H1 (cell line): ENCODE data around the gene BRAT1. TPM values are rescaled to one million over a fixed set of nuclear protein-coding genes. Genes with fewer than 3 reads are reported as not detected.

Source experiments
- CTCF ChIA-PET: fragments of 300-600 bp; sonication (Branson Sonifier 250); formaldehyde crosslinking; loops from one replicate; lab custom pipeline; 2021; ENCODE audit not compliant: partially characterized antibody; lab: Charles Lee
- POLR2A ChIA-PET: fragments of 300-600 bp; sonication (Branson Sonifier 250); formaldehyde crosslinking; loops from one replicate; lab custom pipeline; 2021; ENCODE audit warnings: inconsistent platforms; ENCODE audit not compliant: partially characterized antibody; lab: Charles Lee
- DNase-seq, 2 experiments: peaks; one replicate each; pipeline versions ENCODE4 v3.0.0 to v3.0.0-alpha.2; 2010 to 2022; ENCODE audit warnings: low spot score in 2 of 2, low read depth in 1 of 2, mixed read lengths in 1 of 2
- FAIRE-seq: peaks from 2 replicates; lab custom pipeline; 2011; peaks lifted over from hg19 to GRCh38; lab: Jason Lieb, UNC
- H2AFZ ChIP-seq: 2 replicates; pipeline ENCODE4 v1.8.1; 2012; ENCODE audit warnings: low read length, inconsistent platforms
- H2AK5ac ChIP-seq: 2 replicates; pipeline ENCODE4 v1.6.1; 2013; ENCODE audit warnings: low read depth, low read length
- H2BK120ac ChIP-seq: replicated peaks from 2 replicates; pipeline ENCODE3; 2013; ENCODE audit warnings: low read depth, low read length, inconsistent platforms
- H2BK12ac ChIP-seq: 2 replicates; pipeline ENCODE4 v1.6.1; 2013; ENCODE audit warnings: low read depth, low read length
- H2BK15ac ChIP-seq: 2 replicates; pipeline ENCODE4 v1.6.1; 2013; ENCODE audit warnings: low read length
- H2BK20ac ChIP-seq: 2 replicates; pipeline ENCODE4 v1.6.1; 2013; ENCODE audit warnings: low read length
- H2BK5ac ChIP-seq: 2 replicates; pipeline ENCODE4 v1.6.1; 2013; ENCODE audit warnings: low read depth, low read length
- H3K14ac ChIP-seq: 2 replicates; pipeline ENCODE4 v1.6.1; 2013; ENCODE audit warnings: inconsistent platforms; ENCODE audit not compliant: insufficient read length
- H3K18ac ChIP-seq: 2 replicates; pipeline ENCODE4 v1.6.1; 2013; ENCODE audit warnings: low read length; ENCODE audit errors: extremely low read depth
- H3K23ac ChIP-seq: 2 replicates; pipeline ENCODE4 v1.6.1; 2013; ENCODE audit warnings: inconsistent platforms; ENCODE audit not compliant: insufficient read length
- H3K23me2 ChIP-seq: 2 replicates; pipeline ENCODE4 v1.6.1; 2013; ENCODE audit warnings: low read depth, low read length
- H3K27ac ChIP-seq: 2 replicates; pipeline ENCODE4 v1.6.1; 2011; ENCODE audit warnings: low read depth, low read length, inconsistent platforms
- H3K27me3 ChIP-seq, 4 experiments: replicated peaks in 1 of 4; 1 replicate in 1 of 4; 2 replicates in 3 of 4; pipeline versions ENCODE4 v1.6.1 to v1.8.1; 2011 to 2013; ENCODE audit warnings: low read length in 3 of 4, mild to moderate bottlenecking in 3 of 4, inconsistent platforms in 2 of 4, mixed read lengths in 2 of 4, moderate library complexity in 1 of 4; ENCODE audit not compliant: control insufficient read depth in 3 of 4, insufficient read depth in 3 of 4; ENCODE audit errors: extremely low read depth in 1 of 4
- H3K36me3 ChIP-seq, 4 experiments: 2 replicates each; pipeline versions ENCODE4 v1.6.1 to v1.8.1; 2011 to 2013; ENCODE audit warnings: mild to moderate bottlenecking in 4 of 4, low read length in 3 of 4, moderate library complexity in 2 of 4, control low read depth in 1 of 4, inconsistent platforms in 1 of 4; ENCODE audit not compliant: insufficient read depth in 4 of 4, control insufficient read depth in 2 of 4
- H3K4ac ChIP-seq: replicated peaks from 2 replicates; pipeline ENCODE3; 2013; ENCODE audit warnings: low read length, low read depth, mixed read lengths, inconsistent platforms; ENCODE audit not compliant: insufficient read length
- H3K4me1 ChIP-seq, 4 experiments: replicated peaks in 1 of 4; 1 replicate in 1 of 4; 2 replicates in 3 of 4; pipeline versions ENCODE4 v1.6.1 to v1.8.1; 2011 to 2013; ENCODE audit warnings: low read length in 3 of 4, inconsistent platforms in 2 of 4, mixed read lengths in 1 of 4; ENCODE audit not compliant: insufficient read depth in 4 of 4, control insufficient read depth in 3 of 4
- H3K4me2 ChIP-seq, 2 experiments: 2 replicates each; pipeline versions ENCODE4 v1.6.1 to v1.8.1; 2011 to 2013; ENCODE audit warnings: low read depth in 2 of 2, low read length in 2 of 2, control low read depth in 1 of 2, inconsistent platforms in 1 of 2, mild to moderate bottlenecking in 1 of 2; ENCODE audit not compliant: insufficient read depth in 1 of 2
- H3K4me3 ChIP-seq, 4 experiments: fragments of 200-600, 300-600 bp in 1 of 4; sonication (generic), shearing (Covaris generic), sonication (Bioruptor Twin) in 1 of 4; 2 replicates each; pipeline versions ENCODE4 v1.5.1 to v1.8.1; 2011 to 2016; ENCODE audit warnings: low read length in 4 of 4, low read depth in 3 of 4, control low read depth in 2 of 4, inconsistent platforms in 2 of 4, mild to moderate bottlenecking in 2 of 4, mixed read lengths in 1 of 4, moderate library complexity in 1 of 4; ENCODE audit not compliant: insufficient read depth in 2 of 4; ENCODE audit errors: extremely low read depth in 1 of 4
- H3K56ac ChIP-seq: replicated peaks from 2 replicates; pipeline ENCODE3; 2013; ENCODE audit warnings: low read depth, mild to moderate bottlenecking, mixed read lengths, low read length, inconsistent platforms; ENCODE audit not compliant: insufficient read length
- H3K79me1 ChIP-seq: 2 replicates; pipeline ENCODE4 v1.6.1; 2013; ENCODE audit warnings: low read depth, low read length, control low read depth
- H3K79me2 ChIP-seq, 2 experiments: 2 replicates each; pipeline versions ENCODE4 v1.6.1 to v1.8.1; 2012 to 2013; ENCODE audit warnings: low read length in 2 of 2, mild to moderate bottlenecking in 2 of 2, inconsistent platforms in 1 of 2; ENCODE audit not compliant: insufficient read depth in 2 of 2, control insufficient read depth in 1 of 2
- H3K9ac ChIP-seq, 4 experiments: replicated peaks in 1 of 4; 1 replicate in 1 of 4; 2 replicates in 3 of 4; pipeline versions ENCODE4 v1.6.1 to v1.8.1; 2011 to 2013; ENCODE audit warnings: low read depth in 3 of 4, low read length in 3 of 4, control low read depth in 2 of 4, mild to moderate bottlenecking in 2 of 4, moderate library complexity in 2 of 4, inconsistent platforms in 1 of 4; ENCODE audit errors: extremely low read depth in 1 of 4
- H3K9me3 ChIP-seq, 2 experiments: 2 replicates each; pipeline versions ENCODE4 v1.6.1 to v1.8.1; 2012 to 2013; ENCODE audit warnings: mild to moderate bottlenecking in 2 of 2, moderate library complexity in 2 of 2, control low read depth in 1 of 2, inconsistent platforms in 1 of 2, low read depth in 1 of 2, low read length in 1 of 2, mixed read lengths in 1 of 2; ENCODE audit not compliant: insufficient read depth in 2 of 2
- H4K20me1 ChIP-seq, 2 experiments: replicated peaks in 1 of 2; 2 replicates each; pipeline versions ENCODE3 to v1.8.1; 2011 to 2013; ENCODE audit warnings: inconsistent platforms in 2 of 2, low read length in 2 of 2, mild to moderate bottlenecking in 1 of 2; ENCODE audit not compliant: insufficient read depth in 2 of 2, control insufficient read depth in 1 of 2
- H4K5ac ChIP-seq: 2 replicates; pipeline ENCODE4 v1.6.1; 2013; ENCODE audit warnings: low read length, low read depth, mixed read lengths, inconsistent platforms; ENCODE audit not compliant: insufficient read length
- H4K8ac ChIP-seq: 2 replicates; pipeline ENCODE4 v1.8.0; 2013; ENCODE audit warnings: mild to moderate bottlenecking, moderate library complexity, low read length, inconsistent platforms; ENCODE audit not compliant: insufficient read depth; ENCODE audit errors: extremely low read depth
- H4K91ac ChIP-seq: replicated peaks from 2 replicates; pipeline ENCODE3; 2013; ENCODE audit warnings: low read length, mixed read lengths, inconsistent platforms; ENCODE audit not compliant: insufficient read length
- BCL11A ChIP-seq, 2 experiments: IDR thresholded peaks; one replicate each; pipeline ENCODE4 v1.6.1; 2011; ENCODE audit warnings: low read depth in 2 of 2, low read length in 2 of 2, mild to moderate bottlenecking in 2 of 2
- CBX8 ChIP-seq: fragments of 300-800, 300-1000 bp; sonication (generic); IDR thresholded peaks from 2 replicates; pipeline ENCODE4 v1.7.1; 2016; ENCODE audit warnings: low read depth, low read length, borderline replicate concordance
- GABPA ChIP-seq: IDR thresholded peaks from 2 replicates; pipeline ENCODE4 v1.6.1; 2011; ENCODE audit warnings: mild to moderate bottlenecking, low read length, moderate library complexity, borderline replicate concordance; ENCODE audit not compliant: insufficient read depth
- GTF2F1 ChIP-seq: IDR thresholded peaks from 2 replicates; pipeline ENCODE4 v1.6.1; 2012; ENCODE audit warnings: low read depth, low read length, improper control_type of control experiment, borderline replicate concordance
- KDM1A ChIP-seq: fragments of 200-600, 300-600 bp; sonication (generic); IDR thresholded peaks from 2 replicates; pipeline ENCODE4 v1.7.1; 2016; ENCODE audit warnings: mild to moderate bottlenecking, low read length, borderline replicate concordance
- SP1 ChIP-seq: IDR thresholded peaks from 2 replicates; pipeline ENCODE4 v1.6.1; 2011; ENCODE audit warnings: low read depth, low read length
- SP2 ChIP-seq: IDR thresholded peaks from 2 replicates; pipeline ENCODE4 v1.6.1; 2012; ENCODE audit warnings: mild to moderate bottlenecking, low read length, inconsistent platforms
- YY1 ChIP-seq: IDR thresholded peaks from 2 replicates; pipeline ENCODE4 v1.6.1; 2011; ENCODE audit warnings: low read depth, mild to moderate bottlenecking, low read length
- WGBS, 2 experiments: shearing (Covaris generic) in 1 of 2; methylation state at CpG; one replicate each; pipeline versions ENCODE4 v1.1.6 to v1.1.7; 2013 to 2015; ENCODE audit warnings: low lambda C conversion rate in 2 of 2, mixed read lengths in 2 of 2, inconsistent platforms in 1 of 2, low coverage in 1 of 2, missing lambda C conversion rate in 1 of 2; ENCODE audit not compliant: insufficient replicate concordance in 2 of 2, insufficient coverage in 1 of 2, insufficient read length in 1 of 2; ENCODE audit errors: extremely low coverage in 1 of 2, missing lambda C conversion rate in 1 of 2; 5-methylcytosine and 5-hydroxymethylcytosine counted together
- polyA plus RNA-seq, 7 experiments: library from polyadenylated mRNA; depleted of rRNA in 3 of 7; stranded (reverse) in 5 of 7; unstranded in 2 of 7; fragments of >200 nt in 5 of 7; fragments of 200-250 nt in 2 of 7; gene quantifications; 1 replicate in 5 of 7; 2 replicates in 1 of 7; 4 replicates in 1 of 7; pipeline versions ENCODE4 v1.2.1 to v1.2.3, GENCODE V29; 2011 to 2013; ENCODE audit warnings: missing spikeins in 2 of 7, mixed read lengths in 2 of 7
- total RNA-seq: library from RNA; stranded (reverse); fragmentation: NEBNext Ultra II Directional; extraction: Animal tissue kit (Norgen Biotek cat#: 25700); gene quantifications from 2 replicates; pipeline ENCODE4 v1.2.1, GENCODE V29; 2021

Gene BRAT1
- total and polyA plus RNA-seq, 2 of the 8 experiments (the other 6 are each of a cell fraction or from before 2014, with no cell fraction given), result 36.8 to 42.3 TPM

DNA sequence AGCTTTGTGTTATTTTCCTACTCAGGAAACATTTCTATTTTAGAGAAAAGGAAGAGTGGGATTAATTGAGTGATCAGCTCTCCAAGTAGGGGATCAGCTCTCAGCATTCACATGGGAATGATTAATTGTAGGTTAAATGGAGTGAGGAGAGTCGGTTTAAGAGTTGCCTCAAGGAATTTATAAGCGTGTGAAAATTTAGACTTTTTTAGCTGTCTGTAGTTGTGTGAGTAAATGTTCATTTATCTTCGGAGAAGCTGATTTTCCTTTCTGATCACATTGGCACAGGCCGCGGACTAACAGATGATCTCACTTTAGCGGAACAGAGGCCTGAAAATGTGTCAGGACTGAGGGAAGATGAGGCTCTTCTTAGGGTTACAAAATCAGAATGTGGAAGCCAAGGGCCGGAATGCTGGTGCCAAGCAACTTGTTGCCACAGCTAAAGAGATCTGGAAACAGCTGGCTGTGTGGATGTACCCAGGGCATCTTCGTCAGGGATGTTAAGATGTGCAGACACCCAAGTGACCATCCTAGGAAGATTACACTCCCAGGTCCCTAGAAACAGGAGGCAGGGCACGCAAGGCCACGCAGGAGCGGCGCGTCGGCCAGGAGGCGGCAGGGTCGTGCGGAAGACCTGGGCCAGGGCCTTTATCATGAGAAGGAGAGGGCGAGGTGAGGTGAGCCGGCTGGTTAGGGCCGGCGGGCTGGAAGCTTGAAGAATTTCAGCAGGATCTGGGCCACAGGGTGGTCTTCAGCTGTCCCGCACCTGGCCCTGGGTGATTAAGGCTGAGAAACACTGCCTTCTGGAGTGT lies 41.3 kb upstream of the BRAT1 start:
- Histone ChIP-seq H3K9ac (no peak overlapping the region), H2BK5ac (no peak overlapping the region), H4K20me1 (no peaks in the 10 kb centered on the region), H4K8ac (no peak overlapping the region), H3K14ac (no peak overlapping the region), H3K4ac (no peak overlapping the region), H3K27ac (no peak overlapping the region), H4K5ac (no peak overlapping the region), H3K36me3 (peaks cover 0 to 2% (median 0%) of the 10 kb centered on the region in 4 experiments; a peak in 1 of 8 replicates), H3K4me2 (no peak overlapping the region), H3K27me3 (no peaks in the 10 kb centered on the region), H2BK20ac (no peak overlapping the region), H3K56ac (no peak overlapping the region), H3K79me1 (no peaks in the 10 kb centered on the region), H3K4me3 (no peak overlapping the region), H3K23ac (no peak overlapping the region), H4K91ac (no peak overlapping the region), H3K18ac (no peak overlapping the region), H3K4me1 (peaks cover 0 to 3% (median 1%) of the 10 kb centered on the region in 4 experiments; a peak in 2 of 7 replicates), H2AFZ (no peak overlapping the region), H2BK120ac (no peak overlapping the region), H3K23me2 (no peaks in the 10 kb centered on the region), H3K79me2 (no peaks in the 10 kb centered on the region), H2AK5ac (no peak overlapping the region), H2BK15ac (no peak overlapping the region), H2BK12ac (no peak overlapping the region), H3K9me3 (no peaks in the 10 kb centered on the region)
- FAIRE-seq, result no peak
- ChIA-PET CTCF (interaction anchor here (0.5 to 2.6 kb wide), 9 partner anchors 9 to 576 kb away, joined by 3 to 13 read pairs (median 4); no protein-coding TSS in a partner anchor), POLR2A (interaction anchor here (0.9 to 1.2 kb wide), 3 partner anchors 11 to 28 kb away, joined by 3 read pairs; no protein-coding TSS in a partner anchor)
- DNase-seq, result no peak
- WGBS, 2 experiments, result 90% methylated on average over 22 of the region's 22 CpGs; no CpG with 5 or more reads in 1 of the 2 experiments
- TF ChIP-seq CBX8, result no peak
- no peak for TF ChIP-seq KDM1A
- no peak for TF ChIP-seq GTF2F1
- TF ChIP-seq SP2, result no peak
- TF ChIP-seq YY1, result no peak
- TF ChIP-seq SP1, result no peak
- TF ChIP-seq BCL11A (IDR thresholded peaks at IDR 0.05; ENCODE audit: low read depth in 2 of 2, low read length in 2 of 2), result no peak
- no peak for TF ChIP-seq GABPA
